ENCODE data around the gene UBXN1.
"Not testable (repeated sequence)": the region's sequence is repeated elsewhere in the genome, so short reads cannot be mapped to it uniquely, and the experiment has no call there.

Gene UBXN1

DNA sequence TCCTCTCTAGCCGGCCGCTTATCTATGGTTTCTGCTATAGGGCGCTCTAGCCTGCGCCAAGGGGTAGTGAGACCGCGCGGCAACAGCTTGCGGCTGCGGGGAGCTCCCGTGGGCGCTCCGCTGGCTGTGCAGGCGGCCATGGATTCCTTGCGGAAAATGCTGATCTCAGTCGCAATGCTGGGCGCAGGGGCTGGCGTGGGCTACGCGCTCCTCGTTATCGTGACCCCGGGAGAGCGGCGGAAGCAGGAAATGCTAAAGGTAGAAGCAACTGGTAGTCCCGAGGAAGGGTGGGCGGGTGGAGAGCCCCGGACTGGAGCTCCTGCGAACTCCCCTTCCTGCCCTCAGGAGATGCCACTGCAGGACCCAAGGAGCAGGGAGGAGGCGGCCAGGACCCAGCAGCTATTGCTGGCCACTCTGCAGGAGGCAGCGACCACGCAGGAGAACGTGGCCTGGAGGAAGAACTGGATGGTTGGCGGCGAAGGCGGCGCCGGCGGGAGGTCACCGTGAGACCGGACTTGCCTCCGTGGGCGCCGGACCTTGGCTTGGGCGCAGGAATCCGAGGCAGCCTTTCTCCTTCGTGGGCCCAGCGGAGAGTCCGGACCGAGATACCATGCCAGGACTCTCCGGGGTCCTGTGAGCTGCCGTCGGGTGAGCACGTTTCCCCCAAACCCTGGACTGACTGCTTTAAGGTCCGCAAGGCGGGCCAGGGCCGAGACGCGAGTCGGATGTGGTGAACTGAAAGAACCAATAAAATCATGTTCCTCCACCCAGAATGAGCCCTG is 7.1 kb downstream of the UBXN1 start, which contains the start of the genes LBHD1 and UQCC3:
Gene LBHD1, minus strand, starts transcription at position 660 of the 782 bp plus-strand sequence. CDS start 2,236 bp downstream, outside the sequence.
Gene UQCC3, plus strand, starts transcription at position 66 of the 782 bp plus-strand sequence. Its CDS starts 73 bp downstream, at position 139.
- DNase-seq (ENCODE audit: low spot score) = peak; percentile 88

DNA sequence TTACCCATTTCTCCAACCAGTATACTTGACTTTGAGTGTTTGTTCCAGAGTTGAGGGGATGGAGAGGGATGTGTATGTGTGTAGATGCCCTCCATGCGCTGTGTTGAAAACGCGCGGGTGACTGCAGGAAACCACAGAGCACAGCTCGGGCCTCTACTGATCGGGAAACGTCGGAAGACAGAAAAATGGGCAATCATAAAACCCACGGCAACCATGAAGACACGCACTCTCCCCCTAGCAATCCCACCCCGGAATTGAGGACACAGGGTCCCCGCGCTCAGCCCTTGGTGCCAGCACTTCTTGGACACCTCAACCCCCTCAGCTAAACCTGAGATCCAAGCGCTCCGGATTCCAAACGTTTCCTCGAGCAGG is 7.7 kb downstream of the UBXN1 start:
- no peak for DNase-seq (ENCODE audit: low spot score)

DNA sequence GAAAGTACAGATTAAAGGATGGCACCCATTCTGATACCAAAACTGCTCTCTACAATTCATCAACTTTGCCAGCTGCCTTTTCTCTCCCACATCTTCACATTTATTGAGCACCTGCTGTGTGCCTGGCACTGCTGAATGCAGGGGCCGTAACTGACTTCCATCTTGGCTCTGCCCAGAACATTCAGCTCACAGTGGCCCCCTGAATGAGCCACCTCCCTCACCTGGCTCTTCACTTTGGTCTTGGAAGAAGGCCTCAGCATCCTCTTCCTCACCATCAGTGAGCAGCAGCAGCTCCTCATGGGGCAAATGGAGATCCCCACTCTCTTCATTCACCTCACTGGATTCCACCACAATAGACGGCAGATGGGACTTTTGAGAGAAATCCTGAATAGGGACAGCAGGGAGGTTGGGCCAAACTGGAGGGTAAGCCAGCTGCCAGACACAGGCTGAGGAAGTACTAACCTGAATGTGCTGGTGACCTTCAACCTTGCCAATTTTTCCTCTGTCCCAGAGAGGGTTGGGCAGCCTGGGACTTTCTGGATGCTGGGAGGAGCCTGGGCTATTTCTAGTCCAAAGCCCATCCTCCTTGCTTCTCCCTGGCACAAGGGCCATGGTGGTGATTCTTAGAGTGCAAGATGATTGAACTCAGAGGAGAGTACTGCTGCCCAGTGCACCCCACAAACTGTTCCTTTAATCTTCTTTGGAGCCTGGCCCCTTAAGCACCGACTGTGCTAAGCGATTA is 9.3 kb downstream of the UBXN1 start:
- no peak for DNase-seq (ENCODE audit: low spot score)

DNA sequence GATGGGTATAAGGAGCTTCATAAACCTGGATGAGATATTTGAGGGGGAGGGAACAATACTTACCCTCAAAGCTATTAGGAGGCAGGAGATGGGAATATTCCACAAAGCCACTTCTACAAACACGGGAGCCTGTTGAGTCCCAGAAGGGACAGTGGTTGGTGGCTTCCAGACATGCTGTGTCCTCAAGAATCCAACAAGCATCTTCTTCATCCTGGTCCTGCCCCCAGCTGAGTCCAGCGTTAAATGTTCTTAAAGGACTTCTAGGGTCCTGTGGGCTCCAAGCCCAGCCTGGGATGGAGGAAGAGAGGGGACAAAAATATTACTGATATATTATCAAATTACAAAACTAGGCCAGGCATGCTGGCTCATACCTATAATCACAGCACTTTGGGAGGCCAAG is 11.4 kb downstream of the UBXN1 start:
- no peak for DNase-seq (ENCODE audit: low spot score)

DNA sequence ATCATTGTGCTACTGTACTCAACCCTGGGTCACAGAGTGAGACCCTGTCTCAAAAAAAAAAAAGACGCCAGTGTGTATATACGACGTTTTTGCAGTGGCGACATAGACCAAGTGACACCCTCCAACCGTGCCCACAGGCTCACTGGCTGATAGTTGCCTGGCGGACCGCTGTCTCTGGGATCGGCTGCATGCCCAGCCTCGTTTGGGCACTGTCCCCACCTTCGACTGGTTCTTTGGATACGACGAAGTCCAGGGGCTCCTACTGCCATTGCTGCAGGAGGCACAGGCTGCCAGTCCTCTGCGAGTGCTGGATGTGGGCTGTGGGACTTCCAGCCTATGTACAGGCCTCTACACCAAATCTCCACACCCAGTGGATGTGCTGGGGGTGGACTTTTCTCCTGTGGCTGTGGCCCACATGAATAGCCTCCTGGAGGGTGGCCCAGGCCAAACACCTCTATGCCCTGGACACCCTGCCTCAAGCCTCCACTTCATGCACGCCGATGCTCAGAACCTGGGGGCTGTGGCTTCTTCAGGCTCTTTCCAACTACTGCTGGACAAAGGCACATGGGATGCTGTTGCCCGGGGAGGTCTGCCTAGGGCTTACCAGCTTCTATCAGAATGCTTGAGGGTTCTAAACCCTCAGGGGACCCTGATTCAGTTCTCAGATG is 12.5 kb downstream of the UBXN1 start:
- DNase-seq (ENCODE audit: low spot score) = peak; percentile 23

DNA sequence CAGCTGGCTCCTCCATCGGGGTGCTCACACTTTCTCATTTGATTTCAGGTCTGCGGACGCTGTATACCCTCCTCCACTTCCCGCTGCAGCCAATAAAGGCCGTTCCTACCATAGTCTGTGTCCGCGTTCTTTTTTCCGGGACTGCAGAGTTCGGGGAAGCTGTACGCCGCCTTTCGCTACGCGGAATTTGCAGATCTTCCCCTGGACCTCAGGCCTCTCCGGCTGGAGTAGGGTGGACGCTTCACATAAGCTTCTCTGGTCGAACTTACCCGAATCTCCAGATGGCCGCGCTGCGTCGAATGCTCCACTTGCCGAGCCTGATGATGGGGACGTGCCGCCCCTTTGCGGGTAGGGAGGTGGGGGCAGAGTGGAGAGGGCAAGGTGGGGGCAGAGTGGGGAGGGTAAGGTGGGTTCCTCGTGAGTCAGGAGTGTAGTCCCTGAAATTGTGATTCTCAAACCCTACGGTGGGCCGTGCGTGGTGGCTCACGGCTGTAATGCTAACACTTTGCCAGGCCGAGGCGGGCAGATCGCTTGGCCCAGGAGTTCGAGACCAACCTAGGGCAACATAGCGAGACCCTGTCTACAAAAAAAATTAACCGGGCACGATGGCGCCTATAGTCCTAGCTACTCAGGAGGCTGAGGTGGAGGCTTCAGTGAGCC is 13.1 kb downstream of the UBXN1 start:
- DNase-seq (ENCODE audit: low spot score) = no peak

DNA sequence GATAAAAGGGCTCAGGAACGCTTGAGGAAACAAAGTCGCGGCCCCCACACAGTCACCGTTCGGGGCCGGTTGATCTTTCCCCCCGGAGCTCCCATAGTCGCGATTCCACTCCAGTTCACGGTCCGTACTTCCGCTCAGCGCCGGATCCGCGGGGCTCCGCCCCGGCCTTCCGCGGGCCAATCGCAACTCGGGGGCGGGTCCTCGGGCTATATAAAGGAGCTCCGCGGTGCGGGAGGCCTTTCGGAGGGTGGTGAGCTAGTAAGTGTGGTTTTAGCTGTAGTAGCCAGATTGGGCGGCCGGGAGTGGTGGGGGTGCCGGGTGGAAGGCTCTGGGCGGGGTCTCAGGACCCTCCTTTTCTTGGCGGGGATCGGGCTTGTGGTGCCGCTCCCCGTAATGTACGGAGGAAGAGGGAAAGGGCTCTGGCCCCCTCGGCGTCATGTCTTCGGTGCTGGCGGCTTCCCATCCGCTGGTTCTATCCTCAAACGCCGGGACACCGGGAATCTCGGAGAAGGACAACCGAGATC is 13.7 kb downstream of the UBXN1 start, which contains the start of the genes C11orf98 and CSKMT:
Gene C11orf98, minus strand, starts transcription at position 136 of the 524 bp plus-strand sequence. Its CDS starts 41 bp downstream, at position 95.
Gene CSKMT, plus strand, starts transcription at position 238 of the 524 bp plus-strand sequence. CDS start 568 bp downstream, outside the sequence.
- DNase-seq (ENCODE audit: low spot score) = peak; percentile 94

DNA sequence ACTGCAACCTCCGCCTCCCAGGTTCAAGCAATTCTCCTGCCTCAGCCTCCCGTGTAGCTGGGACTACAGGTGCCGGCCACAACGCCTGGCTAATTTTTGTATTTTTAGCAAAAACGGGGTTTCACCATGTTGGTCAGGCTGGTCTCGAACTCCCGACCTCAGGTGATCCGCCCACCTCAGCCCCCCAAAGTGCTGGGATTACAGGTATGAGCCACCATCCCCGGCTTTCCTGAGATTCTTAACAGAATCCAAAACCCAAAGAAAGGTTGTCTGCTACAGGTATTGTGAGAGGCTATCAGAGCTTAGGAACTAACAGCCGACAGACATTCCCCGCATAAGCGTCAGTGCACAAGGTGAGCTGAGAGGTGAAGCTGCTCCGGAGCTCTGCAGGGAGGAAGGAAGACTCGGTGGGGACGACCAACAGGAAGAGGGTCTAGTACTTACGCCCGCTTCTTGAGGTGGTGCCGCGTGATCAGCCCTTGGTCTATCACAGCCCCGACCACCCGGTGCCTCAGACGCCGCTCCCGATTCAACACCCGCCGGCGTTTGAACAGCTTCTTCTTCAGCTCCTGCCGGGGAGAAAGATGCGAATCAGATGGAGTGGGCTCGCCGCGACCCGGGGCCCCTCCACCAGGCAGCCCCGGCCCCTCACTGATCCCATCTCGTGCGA is 14.3 kb downstream of the UBXN1 start:
- no peak for DNase-seq (ENCODE audit: low spot score)

DNA sequence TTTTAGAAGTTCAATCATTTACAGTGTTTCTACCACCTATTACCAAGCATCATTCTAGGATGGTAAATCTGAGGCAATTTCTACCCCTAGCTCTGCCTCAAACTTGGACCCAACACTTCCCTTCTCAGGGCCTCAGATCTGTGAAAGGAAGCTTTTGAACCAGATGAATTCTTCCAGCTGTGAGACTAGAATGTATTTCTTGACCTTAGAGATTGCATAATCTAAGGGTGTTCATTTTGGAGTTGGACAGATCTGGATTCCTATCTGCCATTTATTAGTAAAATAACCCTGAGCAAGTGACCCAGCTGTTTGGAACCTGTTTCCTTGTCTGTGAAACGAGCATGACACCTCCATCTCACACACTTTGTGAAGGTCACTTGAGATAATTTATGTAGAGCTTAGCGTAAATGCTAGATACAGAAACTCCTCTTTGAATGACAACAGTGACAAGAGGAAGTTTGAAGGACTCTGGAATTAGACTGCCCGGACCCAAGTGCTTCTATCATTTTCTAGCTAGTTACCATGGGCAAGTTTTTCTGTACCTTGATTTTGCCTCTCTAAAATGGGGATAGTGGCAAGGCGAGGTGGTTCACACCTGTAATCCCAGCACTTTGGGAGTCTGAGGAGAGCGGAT is 22.0 kb downstream of the UBXN1 start:
- no peak for DNase-seq (ENCODE audit: low spot score)

DNA sequence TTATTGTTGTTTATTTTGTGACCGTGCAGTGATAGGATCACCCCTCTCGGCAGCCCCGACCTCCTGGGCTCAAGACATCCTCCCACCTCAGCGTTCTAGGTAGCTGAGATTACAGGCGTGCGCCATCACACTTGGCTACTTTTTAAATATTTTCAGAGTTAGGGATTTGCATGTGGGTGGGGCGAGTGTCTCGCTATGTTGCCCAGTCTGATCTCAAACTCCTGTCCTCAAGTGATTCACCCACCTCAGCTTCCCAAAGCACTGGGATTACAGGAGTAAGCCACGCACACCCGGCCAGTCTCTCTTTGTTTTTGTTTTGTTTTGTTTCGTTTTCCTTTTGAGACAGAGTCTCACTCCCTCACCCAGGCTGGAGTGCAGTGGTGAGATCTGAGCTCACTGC is 24.6 kb downstream of the UBXN1 start:
- DNase-seq (ENCODE audit: low spot score) = no peak

DNA sequence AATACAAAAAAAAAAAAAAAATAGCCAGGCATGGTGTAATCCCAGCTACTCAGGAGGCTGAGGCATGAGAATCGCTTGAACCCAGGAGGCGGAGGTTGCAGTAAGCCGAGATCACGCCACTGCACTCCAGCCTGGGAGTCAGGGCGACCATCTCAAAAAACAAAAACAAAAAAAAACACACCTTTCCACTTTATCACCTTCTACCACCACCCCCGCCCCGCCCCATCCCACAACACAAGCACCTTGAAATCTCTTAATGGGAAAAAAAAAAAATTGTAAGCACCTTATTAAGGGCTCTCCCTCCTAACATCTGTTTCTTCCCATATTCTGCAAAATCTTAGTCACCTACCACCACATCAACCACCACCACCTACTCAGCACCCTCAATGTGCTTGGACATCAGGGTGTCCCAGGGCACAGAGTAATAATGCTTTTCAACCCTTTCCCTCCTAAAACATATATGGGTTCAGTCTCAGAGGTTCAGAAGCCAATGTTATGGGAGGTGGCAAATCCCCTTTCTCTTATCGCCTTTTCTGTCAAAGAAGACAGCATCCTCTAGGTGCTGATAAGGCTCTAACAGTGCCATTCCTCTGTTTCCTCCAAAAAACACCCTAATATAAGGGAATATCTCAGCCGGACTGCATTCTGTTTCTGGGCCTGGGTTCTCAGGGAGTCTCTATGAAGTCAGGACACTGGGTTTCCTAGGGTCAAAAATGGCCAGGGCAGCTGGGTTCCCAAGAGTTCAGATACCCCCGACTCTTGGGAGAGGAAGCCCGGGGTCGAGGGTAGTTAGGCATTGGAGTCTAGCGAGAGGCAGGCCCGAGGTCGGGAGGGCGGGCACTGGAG is 26.5 kb downstream of the UBXN1 start:
- DNase-seq (ENCODE audit: low spot score) = no peak

DNA sequence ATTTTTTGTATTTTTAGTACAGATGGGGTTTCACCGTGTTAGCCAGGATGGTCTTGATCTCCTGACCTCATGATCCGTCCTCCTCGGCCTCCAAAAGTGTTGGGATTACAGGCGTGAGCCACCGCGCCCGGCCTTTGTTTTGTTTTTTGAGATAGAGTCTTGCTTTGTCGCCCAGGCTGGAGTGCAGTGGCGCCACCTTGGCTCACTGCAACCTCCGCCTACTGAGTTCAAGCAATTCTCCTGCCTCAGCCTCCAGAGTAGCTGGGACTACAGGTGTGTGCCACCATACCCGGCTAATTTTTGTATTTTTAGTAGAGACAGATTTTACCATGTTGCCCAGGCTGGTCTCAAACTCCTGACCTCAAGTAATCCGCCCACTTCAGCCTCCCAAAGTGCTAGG is 28.6 kb downstream of the UBXN1 start:
- not testable (repeated sequence) for DNase-seq (ENCODE audit: low spot score)

DNA sequence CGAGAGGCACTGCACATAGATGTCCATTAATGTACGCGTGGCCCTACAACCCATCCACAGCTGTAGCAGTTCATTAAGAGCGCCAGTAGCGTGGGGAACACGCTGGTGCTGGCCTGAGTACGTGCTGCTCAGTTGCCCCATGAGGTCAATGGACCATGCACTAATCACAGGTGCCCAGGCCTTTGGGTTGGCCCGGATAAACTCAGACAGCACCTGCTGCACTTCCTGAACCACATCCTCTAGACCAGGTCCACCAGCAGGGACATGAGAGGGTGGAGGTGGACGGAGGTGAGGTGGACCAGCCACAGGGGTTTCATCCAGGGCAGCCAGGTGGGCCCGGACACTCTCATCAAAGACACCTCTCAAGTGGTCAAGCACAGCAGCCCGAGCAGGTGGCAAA is 29.4 kb downstream of the UBXN1 start:
- DNase-seq (ENCODE audit: low spot score) = no peak

DNA sequence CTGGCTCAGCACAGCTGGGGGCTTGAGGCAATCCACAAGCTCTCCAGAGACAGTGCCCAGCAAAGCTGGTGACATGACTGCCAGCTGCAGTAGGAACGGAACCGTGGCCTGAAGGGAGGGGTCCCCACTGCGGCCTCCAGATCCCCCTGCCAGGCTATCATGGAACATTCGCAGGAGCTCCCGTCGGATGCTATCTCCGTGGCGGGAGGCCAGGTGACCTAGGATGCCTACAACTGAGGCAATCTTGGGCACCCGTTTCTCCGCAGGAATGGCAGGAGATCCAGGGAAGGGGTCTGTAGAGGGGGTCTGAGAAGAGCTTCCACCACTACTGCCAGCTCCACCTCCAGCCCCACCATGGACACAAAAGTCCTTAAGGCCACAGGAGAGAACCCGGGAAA is 29.9 kb downstream of the UBXN1 start:
- DNase-seq (ENCODE audit: low spot score) = no peak

DNA sequence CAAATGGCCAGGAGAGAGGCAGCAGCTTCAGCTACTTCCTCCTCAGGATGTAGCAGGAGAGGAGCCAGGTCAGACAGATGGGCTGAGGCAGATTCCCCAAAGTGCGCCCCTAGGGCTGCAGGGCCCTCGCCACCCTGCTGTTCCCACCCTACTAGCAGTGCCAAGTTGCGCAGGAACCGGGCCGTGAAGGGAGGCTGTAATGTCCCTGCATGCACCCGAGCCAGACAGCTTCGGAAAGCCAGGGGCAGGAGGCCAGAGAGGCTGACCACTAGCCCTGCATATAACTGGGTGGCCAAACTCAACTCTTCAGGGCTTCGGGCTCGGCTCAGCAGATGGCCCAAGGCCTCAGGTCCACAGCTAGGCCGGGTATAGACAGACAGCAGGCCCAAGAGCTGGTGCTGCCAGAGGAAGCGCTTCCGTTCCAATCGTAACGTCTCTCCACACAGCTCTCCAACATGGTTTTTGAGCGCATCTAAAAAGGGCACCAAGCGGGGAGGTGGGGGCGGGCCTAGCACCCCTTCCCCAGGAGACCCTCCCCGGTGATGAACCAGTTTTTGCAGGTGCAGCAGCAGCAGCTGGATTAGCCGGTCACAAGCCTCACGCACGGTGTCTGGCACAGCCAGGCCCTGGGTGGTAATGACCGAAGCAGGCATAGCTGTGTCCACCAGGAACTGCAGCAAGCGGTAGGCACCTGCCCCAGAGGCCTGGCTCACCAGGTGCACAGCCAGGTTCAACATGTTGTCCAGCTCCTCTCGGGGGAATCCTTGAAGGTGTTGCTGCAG is 30.5 kb downstream of the UBXN1 start:
- DNase-seq (ENCODE audit: low spot score) = no peak

DNA sequence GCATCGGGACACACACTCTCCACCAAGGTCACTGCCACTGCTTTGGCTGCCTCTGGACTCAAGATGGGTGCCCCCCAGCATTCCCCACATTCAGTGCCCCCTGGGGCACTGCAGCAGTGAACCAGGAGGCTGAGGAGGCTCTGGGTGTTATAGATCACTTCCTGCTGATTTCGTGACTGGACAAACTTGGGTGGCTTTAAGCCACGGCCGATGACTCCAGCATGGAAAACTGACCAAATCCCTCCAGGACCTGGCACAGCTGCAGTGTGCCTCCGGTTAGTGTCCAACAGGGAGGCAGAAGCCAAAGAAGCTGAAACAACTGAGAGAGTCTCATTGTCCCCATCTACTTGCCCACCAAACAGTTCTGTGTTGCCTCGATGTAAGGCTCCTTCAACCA is 31.3 kb downstream of the UBXN1 start:
- DNase-seq (ENCODE audit: low spot score) = no peak

DNA sequence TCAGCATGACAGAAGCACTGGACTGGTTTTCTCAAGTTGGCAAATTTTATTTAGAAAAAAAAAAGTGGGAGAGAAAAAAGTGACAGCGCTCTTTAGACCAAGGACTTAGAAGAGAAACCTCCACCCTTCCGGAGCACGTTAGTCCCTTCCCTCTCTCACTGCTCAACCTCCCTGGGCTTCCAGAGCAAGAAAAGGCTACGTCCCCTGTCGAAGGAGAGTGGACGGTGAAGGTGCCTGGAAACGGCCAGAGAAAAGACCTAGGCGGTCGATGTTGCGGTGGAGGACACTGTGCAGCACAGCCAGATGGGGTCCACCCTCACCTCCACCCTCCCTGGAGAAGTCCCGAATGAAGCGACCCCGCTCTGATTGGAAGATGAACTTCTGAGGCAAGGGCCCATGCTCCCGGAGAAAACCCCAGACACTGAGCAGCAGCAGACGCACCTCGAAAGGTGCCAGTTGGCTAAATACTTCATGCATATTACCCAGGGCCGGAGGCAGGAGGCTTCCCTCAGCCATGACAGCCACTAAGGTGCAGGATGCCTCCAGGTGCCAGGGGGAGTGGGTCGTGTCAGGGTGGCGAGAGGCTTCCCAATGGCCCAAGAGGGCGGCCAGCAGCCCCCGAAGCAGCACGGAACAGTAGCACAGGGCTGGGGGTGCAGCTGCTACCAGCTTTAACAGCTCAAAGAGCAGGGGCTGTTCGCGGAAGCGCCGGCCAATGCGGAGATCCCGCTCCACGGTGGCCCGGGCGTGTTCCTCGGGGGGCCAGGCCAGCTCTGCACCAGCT is 31.9 kb downstream of the UBXN1 start:
- no peak for DNase-seq (ENCODE audit: low spot score)
